Activated gamma-delta T cell (primary cell): ENCODE results near the gene TFDP2.
"Not testable (repeated sequence)": the region's sequence is repeated elsewhere in the genome, so short reads cannot be mapped to it uniquely, and the experiment has no call there.

Experiments used
- DNase-seq: peaks from one replicate; lab custom pipeline; 2025; lab: John Stamatoyannopoulos, UW

TFDP2 gene

DNA sequence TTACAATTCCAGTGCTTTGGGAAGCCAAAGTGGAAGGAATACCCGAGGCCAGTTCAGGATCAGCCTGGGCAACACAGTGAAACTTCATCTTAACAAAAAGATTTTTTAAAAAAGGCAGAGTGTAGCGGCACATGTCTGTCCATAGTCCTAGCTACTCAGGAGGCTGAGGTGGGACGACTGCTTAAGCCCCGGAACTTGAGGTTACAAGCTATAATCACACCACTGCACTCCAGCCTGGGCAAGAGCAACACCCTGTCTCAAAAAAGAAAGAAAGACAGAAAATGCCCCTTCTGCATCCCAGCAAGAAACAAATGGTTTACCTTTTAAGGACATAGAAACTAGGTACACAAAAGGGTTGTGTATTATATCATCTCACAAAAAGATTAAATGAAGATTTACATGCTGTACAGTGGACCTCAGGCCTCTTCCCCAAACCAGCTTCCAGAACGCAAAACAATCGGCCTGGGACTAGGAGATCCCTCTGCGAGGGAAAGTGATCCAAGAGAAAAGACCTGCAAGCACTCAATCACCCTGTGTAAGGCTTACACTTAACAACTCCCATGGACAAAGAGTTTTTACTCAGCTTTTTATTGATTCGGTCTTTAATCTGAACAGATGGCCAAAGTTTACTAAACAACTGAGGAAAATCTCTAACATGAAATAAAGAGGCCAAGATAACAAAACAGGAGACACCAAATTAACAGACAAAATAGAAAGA is 21.2 kb downstream of the TFDP2 start:
- DNase-seq = no peak

DNA sequence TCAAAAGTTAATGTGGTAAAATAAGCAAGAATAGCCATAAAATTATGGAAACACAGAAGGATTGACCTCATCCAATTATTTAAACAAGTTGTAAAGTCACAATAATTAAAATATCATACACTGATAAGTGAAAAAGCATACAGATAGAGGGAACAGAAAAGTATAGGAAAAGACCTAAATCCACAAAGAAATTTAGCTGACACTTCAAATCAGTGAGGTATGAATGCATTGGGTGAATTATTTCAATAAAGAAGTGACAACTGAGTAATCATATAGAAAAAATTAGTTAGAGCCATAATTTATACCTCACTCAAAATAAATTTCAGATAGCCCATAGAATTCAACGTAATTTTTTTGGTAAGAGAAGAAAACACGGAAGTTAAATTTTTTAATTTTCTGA is 25.1 kb downstream of the TFDP2 start:
- no peak for DNase-seq

DNA sequence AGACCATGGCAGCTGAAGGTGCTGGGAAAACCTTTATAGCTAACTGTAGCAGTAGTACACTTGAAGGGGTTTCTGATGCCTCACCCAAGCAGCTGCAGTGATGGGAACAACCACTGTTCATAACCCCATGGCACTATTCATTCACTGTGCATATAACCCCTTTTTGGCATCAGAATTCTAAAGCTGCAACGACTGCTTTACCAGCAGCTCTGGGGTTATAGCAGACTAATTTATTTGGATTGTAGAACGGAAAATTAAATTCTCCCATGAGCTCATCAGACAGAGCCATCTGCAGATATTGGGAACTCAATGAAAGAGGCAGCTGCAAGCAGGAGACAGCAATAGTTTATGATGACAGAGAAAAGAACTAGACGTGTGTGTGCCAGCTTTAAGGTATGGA is 28.6 kb downstream of the TFDP2 start:
- no peak for DNase-seq

DNA sequence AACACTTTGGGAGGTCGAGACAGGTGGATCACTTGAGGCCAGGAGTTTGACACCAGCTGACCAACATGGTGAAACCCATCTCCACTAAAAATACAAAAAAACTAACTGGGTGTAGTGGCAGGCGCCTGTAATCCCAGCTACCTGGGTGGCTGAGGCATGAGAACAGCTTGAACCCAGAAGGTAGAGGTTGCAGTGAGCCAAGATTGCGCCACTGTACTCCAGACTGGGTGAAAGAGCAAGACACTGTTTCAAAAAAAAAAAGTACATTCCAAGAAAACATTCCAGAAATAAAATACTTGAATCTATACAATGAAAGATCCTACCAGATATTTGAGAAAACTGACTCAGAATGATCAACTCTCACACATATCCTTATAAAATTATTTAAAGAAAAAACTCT is 30.4 kb downstream of the TFDP2 start:
- no peak for DNase-seq

DNA sequence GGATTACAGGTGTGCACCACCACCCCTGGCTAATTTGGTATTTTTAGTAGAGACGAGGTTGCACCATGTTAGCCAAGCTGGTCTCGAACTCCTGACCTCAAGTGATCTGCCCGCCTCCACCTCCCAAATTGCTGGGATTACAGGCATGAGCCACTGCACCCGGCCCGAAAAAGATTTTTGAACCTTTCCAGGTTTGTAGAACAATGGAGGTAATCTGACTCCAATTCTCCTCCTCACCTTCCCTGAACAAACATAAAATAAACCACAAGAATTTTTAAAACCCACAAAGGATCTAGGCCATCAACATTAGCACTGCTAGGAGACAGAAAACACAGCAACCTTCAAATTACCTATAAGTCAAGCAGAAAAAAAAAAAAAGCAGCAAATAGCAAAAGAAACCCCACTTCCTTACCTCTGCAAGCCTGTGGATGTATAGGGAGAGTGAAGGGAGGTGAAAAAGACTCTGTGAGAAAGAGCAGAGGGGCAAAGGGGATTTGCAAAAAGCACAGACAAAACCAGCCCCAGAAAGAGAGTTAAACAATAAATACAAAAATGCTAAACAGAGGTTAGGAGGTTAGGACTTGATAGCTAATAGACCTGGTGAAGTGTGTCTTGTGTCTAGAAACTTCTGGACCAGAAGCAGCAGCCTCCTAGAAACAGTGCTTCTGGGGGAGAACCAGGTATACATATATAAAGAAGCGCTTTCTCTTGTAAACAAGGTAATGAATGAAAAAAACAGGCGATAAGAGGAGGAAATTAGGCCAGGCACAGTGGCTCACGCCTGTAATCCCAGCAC is 32.1 kb downstream of the TFDP2 start:
- no peak for DNase-seq

DNA sequence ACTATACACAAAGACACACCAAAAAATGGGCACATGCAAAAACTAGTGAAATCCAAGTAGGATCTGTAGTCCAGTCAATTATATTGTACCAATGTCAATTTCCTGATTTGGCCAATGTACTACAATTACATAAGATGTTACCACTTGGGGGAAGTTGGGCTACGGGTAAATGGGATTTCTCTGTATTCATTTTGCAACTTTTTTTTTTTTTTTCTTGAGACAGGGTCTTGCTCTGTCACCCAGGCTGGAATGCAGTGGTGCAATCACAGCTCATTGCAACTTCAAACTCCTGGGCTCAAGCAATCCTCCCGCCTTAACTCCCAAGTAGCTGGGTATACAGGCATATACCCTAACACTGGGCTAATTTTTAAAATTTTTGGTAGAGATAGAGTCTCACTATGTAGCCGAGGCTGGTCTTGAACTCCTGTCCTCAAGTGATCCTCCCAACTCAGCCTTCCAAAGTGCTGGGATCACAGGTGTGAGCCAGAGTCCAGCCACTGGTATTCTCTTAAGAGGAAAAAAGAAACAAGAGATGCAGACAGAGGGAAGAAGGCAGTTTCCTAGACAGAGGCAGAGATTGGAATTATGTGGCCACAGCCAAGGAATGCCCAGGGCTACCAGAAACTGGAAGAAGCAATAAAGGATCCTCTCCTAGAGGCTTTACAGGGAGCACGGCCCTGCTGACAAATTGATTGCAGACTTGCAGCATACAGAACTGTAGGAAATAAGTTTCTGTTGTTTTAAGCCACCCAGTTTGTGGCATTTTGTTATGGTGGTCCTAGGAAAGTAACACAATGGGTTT is 33.3 kb downstream of the TFDP2 start:
- DNase-seq = no peak

DNA sequence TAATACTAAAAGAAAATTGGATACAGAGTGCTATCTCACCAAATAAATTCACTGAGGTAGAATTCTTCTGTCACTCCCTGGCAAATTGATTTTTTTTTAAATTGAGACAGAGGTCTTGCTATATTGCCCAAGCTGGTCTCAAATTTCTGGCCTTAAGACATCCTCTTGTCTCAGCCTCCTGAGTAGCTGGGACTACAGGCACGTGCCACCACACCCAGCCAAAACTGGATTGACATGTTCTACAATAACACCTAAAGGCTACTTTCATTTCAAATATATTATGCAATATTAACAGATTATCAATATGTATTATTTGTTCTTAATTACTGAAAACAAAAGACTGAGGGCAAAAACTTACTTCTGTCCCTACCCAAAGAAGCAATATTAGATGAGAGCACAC is 36.7 kb downstream of the TFDP2 start:
- no peak for DNase-seq

DNA sequence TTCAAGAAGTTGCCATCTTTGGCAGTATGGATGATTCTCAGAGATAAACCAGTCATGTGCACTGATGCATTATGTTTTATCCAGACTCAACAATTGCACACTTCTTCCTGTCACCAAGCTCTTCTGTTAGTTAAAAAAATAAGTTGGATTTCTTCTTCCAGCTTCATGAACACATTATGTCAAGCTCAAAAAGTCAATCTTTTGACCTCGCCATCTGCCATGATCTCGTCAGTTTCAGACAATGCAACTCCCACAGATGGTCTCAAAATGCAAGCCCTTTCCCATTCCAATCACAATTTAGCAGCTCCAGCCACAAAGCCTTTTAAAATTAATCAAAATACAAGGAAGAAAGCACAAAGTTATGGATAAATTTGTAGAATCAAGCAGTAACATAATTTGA is 42.8 kb downstream of the TFDP2 start:
- DNase-seq = no peak

DNA sequence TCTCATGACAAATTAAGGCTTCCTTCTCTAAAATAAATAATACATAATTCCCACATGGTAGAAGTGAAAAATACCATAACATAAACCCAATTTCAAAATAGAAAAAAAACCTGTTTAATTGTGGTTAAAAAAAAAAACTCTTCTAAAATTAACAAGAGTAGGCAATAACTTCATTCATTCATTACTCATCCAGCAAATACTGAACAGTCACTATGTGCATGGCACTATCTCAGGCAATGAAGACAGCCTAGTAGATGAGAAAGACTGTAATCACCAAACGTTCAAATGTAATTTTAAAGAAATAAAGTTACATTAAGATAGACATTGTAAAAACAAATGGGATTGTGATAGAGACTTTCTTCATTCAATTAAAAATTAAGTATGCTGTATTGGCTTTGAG is 43.4 kb downstream of the TFDP2 start:
- no peak for DNase-seq

DNA sequence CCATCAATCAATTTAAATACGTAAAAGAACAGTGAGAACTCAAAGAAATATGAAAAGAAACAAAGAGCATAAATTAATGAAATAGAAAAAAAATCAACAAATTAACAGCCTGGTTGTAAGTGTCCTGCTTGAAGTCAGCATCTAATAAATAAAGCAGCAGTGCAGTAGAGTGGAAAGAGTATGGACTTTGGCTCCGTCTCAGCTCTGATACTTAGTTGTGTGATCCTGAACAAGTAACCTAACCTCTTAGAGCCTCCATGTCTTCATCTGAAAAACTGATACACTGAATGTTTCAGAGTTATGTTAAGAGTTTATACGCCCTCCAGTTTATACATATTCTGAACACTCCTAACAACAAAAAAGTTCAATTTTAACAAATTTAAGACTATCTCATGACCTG is 44.6 kb downstream of the TFDP2 start:
- DNase-seq = no peak

DNA sequence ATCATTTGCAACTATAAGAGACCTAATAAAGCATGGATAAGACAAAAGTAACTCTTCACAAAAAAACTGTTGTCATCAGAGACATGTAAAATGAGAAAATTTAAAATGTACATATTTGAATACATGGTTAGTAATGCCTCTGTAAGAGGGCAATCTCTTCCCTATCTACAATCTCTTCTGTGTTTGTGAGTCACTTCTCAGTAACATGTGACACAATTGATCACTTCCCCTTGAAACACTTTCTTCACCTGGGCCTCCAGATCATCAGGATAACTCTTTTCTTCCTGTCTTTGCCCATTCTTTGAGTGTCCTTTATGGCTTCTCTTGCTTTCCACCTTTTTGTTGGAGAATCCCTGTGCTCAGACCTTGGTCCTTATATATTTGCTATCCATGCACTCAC is 50.4 kb downstream of the TFDP2 start:
- DNase-seq = no peak

DNA sequence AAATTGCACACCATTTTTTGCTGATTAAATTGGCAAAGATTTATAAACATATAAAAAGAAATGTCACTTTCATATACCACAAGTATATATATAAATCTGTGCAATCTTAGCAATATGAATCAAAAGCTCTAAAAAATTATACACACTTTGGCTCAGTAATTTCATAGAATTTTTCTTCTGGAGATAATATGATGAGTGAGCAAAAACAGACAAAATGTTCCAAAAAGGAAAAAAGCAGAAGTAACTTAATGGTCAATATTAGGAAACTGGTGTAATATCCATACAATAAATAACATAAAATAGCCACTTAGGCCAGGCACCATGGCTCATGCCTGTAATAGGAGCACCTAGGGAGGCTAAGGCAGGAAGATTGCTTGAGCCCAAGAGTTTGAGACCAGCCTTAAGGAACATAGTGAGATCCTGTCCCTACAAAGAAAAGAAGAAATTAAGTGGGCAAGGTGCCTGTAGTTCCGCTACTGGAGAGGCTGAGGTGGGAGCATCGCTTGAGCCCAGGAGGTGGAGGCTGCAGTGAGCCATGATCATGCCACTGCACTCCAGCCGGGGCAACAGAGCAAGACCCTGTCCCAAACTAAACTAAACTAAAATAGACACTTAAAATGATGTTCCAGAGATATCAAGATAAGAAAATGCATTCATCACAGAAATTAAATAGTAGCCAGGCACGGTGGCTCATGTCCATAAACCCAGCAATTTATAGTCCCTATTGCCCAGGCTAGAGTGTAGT is 52.1 kb downstream of the TFDP2 start:
- no peak for DNase-seq

DNA sequence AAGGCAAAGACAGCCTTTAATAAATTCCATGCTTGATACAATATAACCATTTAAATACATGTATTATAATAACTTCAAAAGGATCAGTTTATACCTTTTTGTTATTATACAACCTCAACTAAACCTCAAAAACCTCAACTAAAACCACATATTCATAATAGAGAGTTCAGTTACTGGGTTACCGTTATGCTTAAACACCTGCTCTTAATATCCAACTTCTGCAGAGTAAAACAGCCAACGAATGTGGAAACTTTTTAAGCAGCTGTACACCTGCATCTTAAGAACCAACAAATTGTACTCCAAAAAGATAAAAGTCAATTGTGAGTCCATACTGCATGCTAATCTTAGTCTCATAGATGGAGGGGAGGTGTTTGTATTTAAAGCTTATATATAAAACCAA is 53.5 kb downstream of the TFDP2 start:
- DNase-seq = no peak

DNA sequence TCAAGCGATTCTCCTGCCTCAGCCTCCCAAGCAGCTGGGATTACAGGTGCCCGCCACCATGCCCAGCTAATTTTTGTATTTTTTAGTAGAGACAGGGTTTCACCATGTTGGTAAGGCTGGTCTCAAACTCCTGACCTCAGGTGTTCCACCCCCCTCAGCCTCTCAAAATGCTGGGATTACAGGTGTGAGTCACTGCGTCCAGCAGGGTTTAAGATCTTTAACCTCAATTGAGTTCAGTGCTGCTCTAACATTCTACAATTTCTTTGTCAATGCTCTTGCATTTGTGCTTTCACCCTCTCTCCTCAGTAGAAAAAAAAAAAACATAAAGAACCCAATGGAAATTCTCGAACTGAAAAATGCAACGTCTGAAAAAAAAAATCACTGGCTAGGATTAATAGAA is 60.4 kb downstream of the TFDP2 start:
- DNase-seq = not testable (repeated sequence)

DNA sequence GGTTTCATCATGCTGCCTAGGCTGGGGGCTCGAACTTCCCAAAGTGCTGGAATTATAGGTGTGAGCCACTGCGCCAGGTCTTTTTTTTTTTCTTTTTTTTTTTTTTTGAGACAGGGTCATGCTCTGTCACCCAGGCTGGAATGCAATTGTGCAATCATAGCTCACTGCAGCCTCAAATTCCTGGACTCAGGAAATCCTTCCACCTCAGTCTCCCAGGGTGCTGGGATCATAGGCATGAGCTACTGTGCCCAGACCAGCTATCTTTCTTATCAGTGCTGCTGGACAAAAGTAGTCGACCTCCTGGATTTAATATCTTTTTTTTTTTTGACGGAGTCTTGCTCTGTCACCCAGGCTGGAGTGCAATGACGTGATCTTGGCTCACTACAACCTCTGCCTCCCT is 60.8 kb downstream of the TFDP2 start:
- DNase-seq = no peak

DNA sequence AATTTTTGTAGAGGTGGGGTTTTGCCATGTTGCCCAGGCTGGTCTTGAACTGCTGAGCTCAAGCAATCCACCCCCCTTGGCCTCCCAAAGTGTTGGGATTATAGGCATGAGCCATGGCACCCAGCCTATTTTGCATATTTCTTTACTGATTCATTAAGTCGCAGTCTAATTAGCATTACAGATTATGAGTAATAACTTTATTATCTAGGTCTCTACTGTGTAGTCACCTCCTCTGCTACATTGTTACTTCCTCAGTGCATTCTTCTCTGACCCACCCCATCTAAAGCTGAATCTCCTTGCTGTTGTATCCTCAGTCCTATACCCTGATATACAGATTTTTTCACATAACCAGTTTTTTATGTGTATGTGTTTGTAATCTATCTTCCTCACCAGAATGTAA is 61.7 kb downstream of the TFDP2 start:
- DNase-seq = no peak

DNA sequence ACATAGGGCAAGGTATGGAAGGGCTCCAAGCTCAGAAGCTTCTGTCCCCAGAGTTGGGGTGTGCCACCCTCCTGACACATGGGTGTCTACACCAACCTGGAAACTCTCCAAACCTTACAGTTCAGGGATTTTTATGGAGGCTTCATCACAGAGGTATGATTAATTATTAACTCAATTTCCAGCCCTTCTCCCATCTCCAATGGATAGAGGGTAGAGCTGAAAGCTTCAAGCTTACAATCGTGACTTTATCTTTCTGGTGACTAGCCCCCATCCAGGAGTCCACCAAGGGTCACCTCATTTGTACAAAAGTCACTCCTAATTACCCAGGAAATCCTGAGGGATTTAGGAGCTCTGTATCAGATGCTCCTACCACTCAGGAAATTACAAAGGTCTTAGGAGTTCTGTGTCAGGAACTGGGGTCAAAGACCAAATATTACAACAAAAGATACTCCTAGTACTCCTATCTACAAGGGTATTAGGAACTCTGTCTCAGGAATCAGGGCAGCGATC is 62.7 kb downstream of the TFDP2 start:
- no peak for DNase-seq

DNA sequence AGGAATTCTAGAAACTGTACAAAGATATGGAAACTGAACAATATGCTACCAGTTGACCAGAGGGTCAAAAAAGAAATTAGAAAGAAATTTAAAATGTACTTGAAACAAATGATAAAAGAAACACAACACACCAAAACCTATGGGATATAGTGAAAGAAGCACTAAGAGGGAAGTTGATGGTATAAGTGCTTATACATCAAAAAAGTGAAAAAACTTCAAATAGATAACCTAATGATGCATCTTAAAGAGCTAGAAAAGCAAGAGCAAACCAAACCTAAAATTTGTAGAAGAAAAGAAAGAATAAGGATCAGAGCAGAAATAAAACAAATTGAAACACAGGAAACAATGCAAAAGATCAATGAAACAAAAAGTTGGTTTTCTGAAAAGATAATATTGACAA is 68.2 kb downstream of the TFDP2 start:
- DNase-seq = no peak

DNA sequence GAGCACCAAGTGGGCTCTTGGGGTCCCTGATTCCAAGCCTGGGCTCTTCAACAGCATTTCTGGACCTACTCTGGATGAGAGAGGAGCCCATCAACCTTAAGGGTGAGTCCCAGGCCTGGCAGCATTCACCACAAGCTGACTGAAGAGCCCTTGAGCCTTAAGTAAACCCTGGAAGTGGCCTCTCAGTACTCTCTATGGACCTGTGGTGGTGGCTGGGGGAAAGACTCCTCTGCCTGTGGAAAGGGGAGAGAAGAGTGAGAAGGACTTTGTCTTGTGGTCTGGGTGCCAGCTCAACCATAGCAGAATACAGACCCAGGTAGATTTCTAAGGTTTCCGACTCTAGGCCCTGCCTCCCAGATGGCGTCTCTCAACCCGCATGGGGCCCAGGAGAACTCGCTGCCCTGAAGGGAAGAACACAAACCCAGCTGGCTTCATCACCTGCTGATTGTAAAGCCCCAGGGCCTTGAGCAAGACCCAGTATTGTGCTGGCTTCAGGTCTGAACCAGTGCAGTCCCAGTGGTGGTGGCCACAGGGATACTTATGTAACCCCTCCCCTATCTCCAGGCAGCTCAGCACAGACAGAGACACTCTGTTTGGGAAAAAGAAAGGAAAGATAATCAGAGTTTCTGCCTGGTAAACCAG is 71.4 kb downstream of the TFDP2 start:
- no peak for DNase-seq

DNA sequence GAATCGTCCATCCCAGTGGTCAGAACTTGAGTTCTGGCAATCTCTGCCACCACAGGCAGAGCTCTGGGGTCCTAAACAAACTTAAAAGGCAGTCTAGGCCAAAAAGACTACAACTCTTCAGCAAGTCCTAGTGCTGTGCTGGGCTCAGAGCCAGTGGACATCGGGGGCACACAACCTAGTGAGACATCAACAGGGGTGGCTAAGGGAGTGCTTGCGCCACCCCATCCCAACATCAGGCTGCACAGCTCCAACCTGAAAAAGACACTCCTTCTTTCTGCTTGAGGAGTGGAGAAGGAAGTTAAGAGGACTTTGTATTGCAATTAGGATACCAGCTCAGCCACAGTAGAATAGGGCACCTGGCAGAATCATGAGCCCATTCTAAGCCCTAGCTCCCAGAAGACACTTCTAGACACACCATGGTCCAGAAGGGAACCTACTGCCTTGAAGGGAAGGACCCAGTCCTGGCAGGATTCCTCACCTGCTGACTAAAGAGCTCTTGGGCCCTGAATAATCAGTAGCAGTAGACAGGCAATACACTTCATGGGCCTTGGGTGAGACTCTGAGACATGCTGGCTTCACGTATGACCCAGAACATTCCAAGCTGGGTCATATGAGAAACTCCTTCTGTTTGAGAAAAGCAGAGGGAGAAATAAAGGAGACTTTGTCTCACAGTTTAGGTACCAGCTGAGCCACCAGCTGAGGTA is 72.0 kb downstream of the TFDP2 start:
- DNase-seq = no peak

DNA sequence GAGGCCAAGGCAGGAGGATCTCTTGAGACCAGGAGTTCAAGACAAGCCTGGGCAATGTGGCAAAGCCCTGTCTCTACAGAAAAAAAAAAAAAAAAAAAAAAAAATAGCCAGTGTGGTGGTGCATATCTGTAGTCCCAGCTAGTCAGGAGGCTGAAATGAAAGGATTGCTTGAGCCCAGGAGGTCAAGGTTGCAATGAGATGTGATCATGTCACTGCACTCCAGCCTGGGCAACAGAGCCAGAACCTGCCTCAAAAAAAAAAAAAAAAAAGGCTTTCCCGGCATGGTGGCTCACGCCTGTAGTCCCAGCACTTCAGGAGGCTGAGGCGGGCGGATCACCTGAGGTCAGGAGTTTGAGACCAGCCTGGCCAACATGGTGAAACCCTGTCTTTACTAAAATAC is 73.7 kb downstream of the TFDP2 start:
- not testable (repeated sequence) for DNase-seq
